Muscle of leg (tissue), 11 donors: ENCODE results near the gene MT1E. TPM values are rescaled to one million over a fixed set of nuclear protein-coding genes. Genes with fewer than 3 reads are reported as not detected.

ENCODE experiments used
- DNase-seq: peaks from one replicate; pipeline ENCODE4 v3.0.0; 2013
- H3K27ac ChIP-seq: one replicate; pipeline ENCODE4 v1.5.1; 2013; ENCODE audit warnings: mild to moderate bottlenecking, low read length, control low read depth
- H3K27me3 ChIP-seq: one replicate; pipeline ENCODE4 v1.6.1; 2013; ENCODE audit warnings: low read length; ENCODE audit not compliant: control insufficient read depth, insufficient read depth
- H3K36me3 ChIP-seq: one replicate; pipeline ENCODE4 v1.6.1; 2013; ENCODE audit warnings: low read length; ENCODE audit not compliant: control insufficient read depth, insufficient read depth
- H3K4me1 ChIP-seq: one replicate; pipeline ENCODE4 v1.6.1; 2013; ENCODE audit warnings: low read length; ENCODE audit not compliant: control insufficient read depth, insufficient read depth
- H3K4me3 ChIP-seq: one replicate; pipeline ENCODE4 v1.5.1; 2013; ENCODE audit warnings: low read length, control low read depth
- H3K9me3 ChIP-seq: replicated peaks from 2 replicates; pipeline ENCODE4 v1.6.1; 2013; ENCODE audit warnings: low read depth, low read length; ENCODE audit not compliant: control insufficient read depth
- WGBS: methylation state at CpG from one replicate; pipeline ENCODE4 v1.1.5; 2013; ENCODE audit warnings: missing lambda C conversion rate; ENCODE audit not compliant: insufficient coverage; 5-methylcytosine and 5-hydroxymethylcytosine counted together
- polyA plus RNA-seq, 8 donors: library from polyadenylated mRNA; unstranded; fragments of 120-200 nt; gene quantifications; one replicate each; pipeline versions ENCODE4 v1.2.1 to v1.2.3, GENCODE V29; 2013; ENCODE audit warnings: inconsistent platforms in 1 of 8, low replicate concordance in 1 of 8; ENCODE audit not compliant: insufficient read length in 8 of 8, insufficient read depth in 1 of 8
- total RNA-seq: library from RNA; stranded (reverse); fragments of 120-200 nt; gene quantifications from one replicate; pipeline ENCODE4 v1.2.4, GENCODE V29; 2013

MT1E gene
- total and polyA plus RNA-seq, 9 donors, result 7.4 to 29.0 (median 12.3) TPM

GRCh38 chr16:56589141-56590039 is 36.2 kb upstream of the MT1E start, which contains the start of gene MT3:
Gene MT3 (plus strand): TSS chr16:56589528. CDS start chr16:56589591, 63 bp downstream.
- Histone ChIP-seq H3K4me1 (peaks cover 20% of the 10 kb centered on the region), H3K4me3 (peak within 1 kb of the TSS; percentile 25), H3K27me3 (peaks cover 55% of the 10 kb centered on the region), H3K9me3 (peaks cover 4% of the 10 kb centered on the region), H3K27ac (no peak within 1 kb of the TSS), H3K36me3 (no peaks in the 10 kb centered on the region)
- WGBS, result 3% methylated on average over 85 of the region's 87 CpGs
- peak; percentile 53 for DNase-seq

- Histone ChIP-seq H3K36me3 (no peaks in the 10 kb centered on the region), H3K4me1 (peaks cover 20% of the 10 kb centered on the region), H3K27me3 (peaks cover 47% of the 10 kb centered on the region), H3K4me3 (no peak overlapping the region), H3K27ac (no peak overlapping the region), H3K9me3 (peaks cover 4% of the 10 kb centered on the region)
- peak; percentile 43 for DNase-seq
- 83% methylated on average over 1 of the region's 4 CpGs for WGBS
Observed at GRCh38 chr16:56591377-56592060, 34.1 kb upstream of the MT1E start.

GRCh38 chr16:56593573-56594291 is 31.8 kb upstream of the MT1E start:
- 60% methylated on average over 2 of the region's 6 CpGs for WGBS
- H3K27ac ChIP-seq, result no peak overlapping the region
- no peaks in the 10 kb centered on the region for H3K36me3 ChIP-seq
- no peak overlapping the region for H3K4me3 ChIP-seq
- peaks cover 20% of the 10 kb centered on the region for H3K4me1 ChIP-seq
- H3K27me3 ChIP-seq, result peaks cover 25% of the 10 kb centered on the region
- peaks cover 4% of the 10 kb centered on the region for H3K9me3 ChIP-seq
- DNase-seq, result no peak

- 100% methylated on average over 2 of the region's 5 CpGs for WGBS
Observed at GRCh38 chr16:56594292-56594619, 31.3 kb upstream of the MT1E start.

GRCh38 chr16:56600398-56600999 is 25.1 kb upstream of the MT1E start:
- Histone ChIP-seq H3K4me1 (no peaks in the 10 kb centered on the region), H3K9me3 (no peaks in the 10 kb centered on the region), H3K4me3 (no peak overlapping the region), H3K27ac (no peak overlapping the region), H3K36me3 (no peaks in the 10 kb centered on the region), H3K27me3 (peaks cover 15% of the 10 kb centered on the region)
- DNase-seq, result no peak
- 27% methylated on average over 5 of the region's 8 CpGs for WGBS

More at GRCh38 chr16:56594292-56594619, 31.3 kb upstream of the MT1E start:
- Histone ChIP-seq H3K9me3 (peaks cover 4% of the 10 kb centered on the region), H3K27ac (no peak overlapping the region), H3K27me3 (peaks cover 21% of the 10 kb centered on the region), H3K4me3 (no peak overlapping the region), H3K4me1 (peaks cover 20% of the 10 kb centered on the region), H3K36me3 (no peaks in the 10 kb centered on the region)
- no peak for DNase-seq

GRCh38 chr16:56601325-56601724 is 24.3 kb upstream of the MT1E start:
- 43% methylated on average over 5 of the region's 9 CpGs for WGBS
- Histone ChIP-seq H3K4me3 (no peak overlapping the region), H3K27ac (no peak overlapping the region), H3K4me1 (peaks cover 2% of the 10 kb centered on the region), H3K36me3 (no peaks in the 10 kb centered on the region), H3K27me3 (peaks cover 13% of the 10 kb centered on the region), H3K9me3 (no peaks in the 10 kb centered on the region)
- no peak for DNase-seq

- H3K36me3 ChIP-seq, result no peaks in the 10 kb centered on the region
- H3K27ac ChIP-seq, result no peak overlapping the region
- peak; percentile 56 for DNase-seq
- H3K4me3 ChIP-seq, result no peak overlapping the region
- peaks cover 13% of the 10 kb centered on the region for H3K27me3 ChIP-seq
- H3K9me3 ChIP-seq, result no peaks in the 10 kb centered on the region
- 62% methylated on average over 3 of the region's 4 CpGs for WGBS
- peaks cover 21% of the 10 kb centered on the region for H3K4me1 ChIP-seq
Observed at GRCh38 chr16:56603589-56603988, 22.0 kb upstream of the MT1E start.

GRCh38 chr16:56604966-56605365 is 20.6 kb upstream of the MT1E start:
- 86% methylated on average over 4 of the region's 4 CpGs for WGBS
- DNase-seq, result no peak
- Histone ChIP-seq H3K4me1 (peaks cover 34% of the 10 kb centered on the region), H3K27me3 (peaks cover 13% of the 10 kb centered on the region), H3K36me3 (no peaks in the 10 kb centered on the region), H3K4me3 (no peak overlapping the region), H3K27ac (no peak overlapping the region), H3K9me3 (no peaks in the 10 kb centered on the region)

GRCh38 chr16:56605475-56605874 is 20.1 kb upstream of the MT1E start:
- Histone ChIP-seq H3K4me1 (peaks cover 39% of the 10 kb centered on the region), H3K9me3 (no peaks in the 10 kb centered on the region), H3K27me3 (peaks cover 12% of the 10 kb centered on the region), H3K27ac (no peak overlapping the region), H3K4me3 (no peak overlapping the region), H3K36me3 (no peaks in the 10 kb centered on the region)
- WGBS, result no CpG with 5 or more reads among the region's 1 CpG
- no peak for DNase-seq
